Activated naive CD8-positive, alpha-beta T cell treated with anti-CD3 and anti-CD28 coated beads, Interleukin-2, amount 10 ng/mL, durations not matched to agents 7 days and 5 days (primary cell): ENCODE results near the gene MAP7D1. TPM values are rescaled to one million over a fixed set of nuclear protein-coding genes. Genes with fewer than 3 reads are reported as not detected.
A peak's percentile ranks its signal among the peaks of the same experiment; 100 is the strongest.
"Not testable (repeated sequence)": the region's sequence is repeated elsewhere in the genome, so short reads cannot be mapped to it uniquely, and the experiment has no call there.

ENCODE experiments used
- ATAC-seq: fragments of 150-1000 bp; cut with Tn5 transposase; one replicate; pipeline ENCODE4 v1.10.0; 2021; ENCODE audit warnings: low read depth, moderate library complexity
- POLR2A ChIA-PET: fragments of 350-600 bp; sonication (Branson Sonifier 250); formaldehyde crosslinking; loops from one replicate; lab custom pipeline; 2021; ENCODE audit warnings: antibody characterized with exemption; lab: Charles Lee
- DNase-seq: peaks from one replicate; pipeline ENCODE4 v3.0.0; 2021
- H3K27ac Mint-ChIP-seq: one replicate; pipeline ENCODE4 v1.8.0; 2022; ENCODE audit warnings: mild to moderate bottlenecking, mixed read lengths
- H3K27me3 Mint-ChIP-seq: one replicate; pipeline ENCODE4 v1.8.0; 2022; ENCODE audit warnings: mild to moderate bottlenecking, moderate library complexity, mixed read lengths
- H3K36me3 Mint-ChIP-seq: one replicate; pipeline ENCODE4 v1.8.0; 2021; ENCODE audit warnings: mild to moderate bottlenecking, mixed read lengths
- H3K4me1 Mint-ChIP-seq: one replicate; pipeline ENCODE4 v1.8.0; 2021; ENCODE audit warnings: mixed read lengths
- H3K4me3 Mint-ChIP-seq: one replicate; pipeline ENCODE4 v1.8.0; 2022; ENCODE audit warnings: mild to moderate bottlenecking, moderate library complexity, mixed read lengths
- H3K9me3 Mint-ChIP-seq: one replicate; pipeline ENCODE4 v1.8.0; 2021; ENCODE audit warnings: mixed read lengths
- total RNA-seq, 2 experiments: library from RNA; stranded (reverse); gene quantifications; one replicate each; pipeline ENCODE4 v1.2.3, GENCODE V29; 2021

The MAP7D1 gene
- total RNA-seq, 2 experiments from 2014 or later, result 234 to 237 TPM

GRCh38 chr1:36183309-36183856, 27.4 kb downstream of the MAP7D1 start:
- H3K27ac Mint-ChIP-seq, result peak overlapping the region; percentile 49
- no peaks in the 10 kb centered on the region for H3K9me3 Mint-ChIP-seq
- POLR2A ChIA-PET, result interaction anchor here (0.6 to 2.2 kb wide), 5 partner anchors 20 to 105 kb away, joined by 3 to 14 read pairs (median 5); no protein-coding TSS in a partner anchor
- no peak for ATAC-seq
- H3K36me3 Mint-ChIP-seq, result peaks cover 17% of the 10 kb centered on the region
- H3K4me1 Mint-ChIP-seq, result peaks cover 10% of the 10 kb centered on the region
- H3K4me3 Mint-ChIP-seq, result no peak overlapping the region
- H3K27me3 Mint-ChIP-seq, result no peaks in the 10 kb centered on the region
- no peak for DNase-seq

- no peaks in the 10 kb centered on the region for H3K27me3 Mint-ChIP-seq
- ATAC-seq, result peak; percentile 96
These were observed 32.0 kb downstream of the MAP7D1 start for GRCh38 chr1:36187800-36188593.

GRCh38 chr1:36196805-36197204, 40.8 kb downstream of the MAP7D1 start:
- H3K27me3 Mint-ChIP-seq, H3K4me1 Mint-ChIP-seq, H3K27ac Mint-ChIP-seq, DNase-seq, ATAC-seq, H3K4me3 Mint-ChIP-seq, H3K9me3 Mint-ChIP-seq, H3K36me3 Mint-ChIP-seq: not testable (repeated sequence)
- POLR2A ChIA-PET, result interaction anchor here (0.7 kb wide), 1 partner anchor 27 kb away, joined by 5 read pairs; the partner anchor contains the start of gene THRAP3

More at GRCh38 chr1:36187800-36188593, 32.0 kb downstream of the MAP7D1 start:
- H3K36me3 Mint-ChIP-seq, result peaks cover 4% of the 10 kb centered on the region
- peak; percentile 74 for DNase-seq
- H3K4me1 Mint-ChIP-seq, result peaks cover 10% of the 10 kb centered on the region
- H3K4me3 Mint-ChIP-seq, result no peak overlapping the region
- H3K9me3 Mint-ChIP-seq, result no peaks in the 10 kb centered on the region
- POLR2A ChIA-PET, result interaction anchor here (0.6 to 3.4 kb wide), 9 partner anchors 17 to 190 kb away, joined by 3 to 35 read pairs (median 10); partner anchors contain the start of genes MAP7D1, THRAP3 and TRAPPC3
- H3K27ac Mint-ChIP-seq, result peak overlapping the region; percentile 89

- H3K4me1 Mint-ChIP-seq, result peaks cover 4% of the 10 kb centered on the region
- no peak overlapping the region for H3K27ac Mint-ChIP-seq
- no peak for ATAC-seq
- DNase-seq, result no peak
- H3K9me3 Mint-ChIP-seq, result no peaks in the 10 kb centered on the region
- no peaks in the 10 kb centered on the region for H3K27me3 Mint-ChIP-seq
- H3K36me3 Mint-ChIP-seq, result no peaks in the 10 kb centered on the region
- POLR2A ChIA-PET, result interaction anchor here (0.7 kb wide), 1 partner anchor 252 kb away, joined by 3 read pairs; the partner anchor contains the start of gene OSCP1
- H3K4me3 Mint-ChIP-seq, result no peak overlapping the region
These were observed 42.7 kb downstream of the MAP7D1 start for GRCh38 chr1:36198641-36199040.

- no peak for ATAC-seq
- H3K9me3 Mint-ChIP-seq, result no peaks in the 10 kb centered on the region
- POLR2A ChIA-PET, result no interaction called here
- no peaks in the 10 kb centered on the region for H3K27me3 Mint-ChIP-seq
- no peak overlapping the region for H3K4me3 Mint-ChIP-seq
- H3K27ac Mint-ChIP-seq, result no peak overlapping the region
- peaks cover 4% of the 10 kb centered on the region for H3K4me1 Mint-ChIP-seq
- no peak for DNase-seq
- H3K36me3 Mint-ChIP-seq, result no peaks in the 10 kb centered on the region
These were observed 44.2 kb downstream of the MAP7D1 start for GRCh38 chr1:36199934-36200741.

- Mint-ChIP-seq H3K4me3 (no peak overlapping the region), H3K9me3 (no peaks in the 10 kb centered on the region), H3K27ac (no peak overlapping the region), H3K27me3 (no peaks in the 10 kb centered on the region), H3K36me3 (no peaks in the 10 kb centered on the region), H3K4me1 (peaks cover 6% of the 10 kb centered on the region)
- ATAC-seq (no peak), DNase-seq (no peak)
- POLR2A ChIA-PET, result no interaction called here
These were observed 47.1 kb downstream of the MAP7D1 start for GRCh38 chr1:36203027-36203553.

GRCh38 chr1:36203554-36204346, 47.8 kb downstream of the MAP7D1 start:
- POLR2A ChIA-PET, result no interaction called here
- no peak overlapping the region for H3K27ac Mint-ChIP-seq
- H3K27me3 Mint-ChIP-seq, result no peaks in the 10 kb centered on the region
- no peaks in the 10 kb centered on the region for H3K9me3 Mint-ChIP-seq
- H3K36me3 Mint-ChIP-seq, result no peaks in the 10 kb centered on the region
- H3K4me3 Mint-ChIP-seq, result no peak overlapping the region
- no peak for DNase-seq
- no peak for ATAC-seq
- peaks cover 6% of the 10 kb centered on the region for H3K4me1 Mint-ChIP-seq

- Mint-ChIP-seq H3K4me1 (peaks cover 6% of the 10 kb centered on the region), H3K4me3 (no peak overlapping the region), H3K9me3 (no peaks in the 10 kb centered on the region), H3K27me3 (no peaks in the 10 kb centered on the region), H3K27ac (no peak overlapping the region), H3K36me3 (no peaks in the 10 kb centered on the region)
- POLR2A ChIA-PET, result no interaction called here
- no peak for DNase-seq
- ATAC-seq, result no peak
These were observed 48.5 kb downstream of the MAP7D1 start for GRCh38 chr1:36204347-36204909.

GRCh38 chr1:36206323-36206858, 50.4 kb downstream of the MAP7D1 start:
- no peaks in the 10 kb centered on the region for H3K9me3 Mint-ChIP-seq
- H3K4me1 Mint-ChIP-seq, result peaks cover 5% of the 10 kb centered on the region
- H3K27ac Mint-ChIP-seq, result no peak overlapping the region
- DNase-seq (no peak), ATAC-seq (no peak)
- no peaks in the 10 kb centered on the region for H3K36me3 Mint-ChIP-seq
- H3K27me3 Mint-ChIP-seq, result no peaks in the 10 kb centered on the region
- POLR2A ChIA-PET, result no interaction called here
- H3K4me3 Mint-ChIP-seq, result no peak overlapping the region

- Mint-ChIP-seq H3K4me1 (peaks cover 5% of the 10 kb centered on the region), H3K36me3 (no peaks in the 10 kb centered on the region), H3K4me3 (no peak overlapping the region), H3K27ac (no peak overlapping the region), H3K27me3 (no peaks in the 10 kb centered on the region), H3K9me3 (no peaks in the 10 kb centered on the region)
- ATAC-seq, result no peak
- no peak for DNase-seq
- POLR2A ChIA-PET, result no interaction called here
These were observed 51.4 kb downstream of the MAP7D1 start for GRCh38 chr1:36207339-36207738.

- Mint-ChIP-seq H3K4me3 (no peak overlapping the region), H3K27ac (no peak overlapping the region), H3K9me3 (no peaks in the 10 kb centered on the region), H3K36me3 (no peaks in the 10 kb centered on the region), H3K4me1 (peaks cover 12% of the 10 kb centered on the region), H3K27me3 (no peaks in the 10 kb centered on the region)
- no peak for ATAC-seq
- DNase-seq, result no peak
- POLR2A ChIA-PET, result interaction anchor here (0.7 kb wide), 1 partner anchor 67 kb away, joined by 8 read pairs; no protein-coding TSS in a partner anchor
These were observed 53.2 kb downstream of the MAP7D1 start for GRCh38 chr1:36208978-36209703.
